ENCODE data around the gene LAMA2.
A peak's percentile ranks its signal among the peaks of the same experiment; 100 is the strongest.

The LAMA2 gene

GRCh38 chr6:128882991-128883611, at the start of gene LAMA2:
TSS of gene LAMA2 (plus strand) at chr6:128883138. CDS start at chr6:128883246, 108 bp downstream.
- DNase-seq (ENCODE audit: low spot score): no peak

DNA sequence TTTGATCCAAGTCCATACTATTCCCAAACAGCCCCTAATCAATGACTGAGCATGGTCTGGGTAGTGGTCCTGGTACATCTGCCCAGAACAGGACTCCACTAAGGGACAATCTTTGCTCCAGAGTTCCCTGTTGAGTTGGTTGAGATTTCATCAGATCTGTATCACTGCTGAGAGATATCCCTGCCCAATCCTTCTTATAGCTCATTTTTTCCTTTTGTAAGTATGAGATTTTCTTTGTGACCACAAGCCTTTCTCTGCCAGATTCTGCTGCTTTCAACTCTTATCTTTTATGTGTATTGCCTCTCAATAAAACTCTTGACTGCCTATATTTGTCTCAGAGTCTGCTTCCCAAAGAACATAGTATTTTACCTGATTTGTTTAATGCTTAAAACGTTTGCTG, 46.2 kb upstream of the LAMA2 start:
- no peak for DNase-seq (ENCODE audit: low spot score)

DNA sequence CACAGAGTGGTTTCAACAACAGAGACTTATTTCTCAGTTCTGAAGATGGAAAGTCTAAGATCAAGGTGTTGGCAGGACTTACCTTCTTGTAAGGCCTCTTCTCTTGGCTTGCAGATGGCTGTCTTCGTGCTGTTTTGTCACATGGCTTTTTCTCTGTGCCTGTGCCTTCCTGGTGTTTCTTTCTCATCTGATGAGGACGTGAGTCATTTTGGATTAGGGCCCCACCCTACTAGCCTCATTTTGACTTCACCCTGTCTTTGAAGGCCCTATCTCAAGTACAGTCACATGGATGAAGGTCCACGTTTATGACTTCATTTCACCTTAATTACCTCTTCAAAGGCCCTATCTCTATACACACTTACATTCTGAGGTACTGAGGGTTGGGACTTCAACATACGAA, 41.4 kb upstream of the LAMA2 start:
- no peak for DNase-seq (ENCODE audit: low spot score)

DNA sequence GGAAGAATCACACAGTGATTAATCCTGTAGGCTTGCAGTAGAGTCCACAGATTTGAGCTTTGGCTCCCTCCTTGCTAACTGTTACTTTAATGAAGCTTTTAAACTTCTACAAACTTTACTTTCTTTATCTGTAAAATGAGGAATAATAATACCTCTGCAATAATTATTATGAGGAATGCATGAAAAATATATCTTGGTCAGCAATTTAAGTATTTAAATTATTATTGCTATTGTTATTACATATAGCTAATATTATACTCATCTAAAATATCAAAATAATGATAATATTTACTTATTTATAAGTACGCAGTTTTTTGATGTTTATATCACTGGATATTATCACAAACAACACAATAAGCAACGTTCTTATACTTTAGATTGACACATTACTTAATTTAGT, 38.3 kb upstream of the LAMA2 start:
- no peak for DNase-seq (ENCODE audit: low spot score)

DNA sequence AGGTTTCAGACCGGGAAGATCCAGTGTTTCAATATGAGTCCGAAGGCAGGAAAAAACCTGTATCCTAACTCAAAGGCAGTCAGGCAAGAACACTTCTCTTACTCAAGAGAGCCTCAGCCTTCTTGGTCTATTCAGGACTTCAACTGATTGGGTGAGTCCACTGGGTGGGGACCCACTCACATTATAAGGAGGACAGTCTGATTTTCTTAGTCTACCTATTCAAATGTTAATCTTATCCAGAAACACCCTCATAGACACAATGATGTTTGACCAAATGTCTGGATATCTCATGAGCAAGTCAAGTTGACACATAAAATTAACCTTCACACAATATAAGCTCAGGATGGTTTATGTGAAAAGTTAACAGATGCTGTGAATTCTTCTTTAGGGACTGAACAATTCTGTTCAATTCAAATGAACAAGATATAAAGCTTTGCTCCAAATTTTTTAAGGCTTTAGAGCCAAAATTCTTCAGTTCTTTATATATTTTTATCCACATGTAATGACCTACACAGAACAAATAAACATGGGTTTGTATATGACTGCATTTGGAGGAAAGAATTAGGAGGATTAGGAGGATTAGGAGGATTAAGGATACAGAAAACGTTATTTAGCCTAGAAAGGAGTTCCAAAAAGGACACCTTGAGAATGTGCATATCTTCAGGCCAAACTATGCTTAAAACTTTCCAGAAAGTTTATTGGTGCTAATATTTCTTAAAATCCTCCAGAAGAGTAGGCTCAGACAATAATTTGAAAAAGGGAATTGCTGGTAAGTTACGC, 35.3 kb upstream of the LAMA2 start:
- DNase-seq (ENCODE audit: low spot score): no peak

DNA sequence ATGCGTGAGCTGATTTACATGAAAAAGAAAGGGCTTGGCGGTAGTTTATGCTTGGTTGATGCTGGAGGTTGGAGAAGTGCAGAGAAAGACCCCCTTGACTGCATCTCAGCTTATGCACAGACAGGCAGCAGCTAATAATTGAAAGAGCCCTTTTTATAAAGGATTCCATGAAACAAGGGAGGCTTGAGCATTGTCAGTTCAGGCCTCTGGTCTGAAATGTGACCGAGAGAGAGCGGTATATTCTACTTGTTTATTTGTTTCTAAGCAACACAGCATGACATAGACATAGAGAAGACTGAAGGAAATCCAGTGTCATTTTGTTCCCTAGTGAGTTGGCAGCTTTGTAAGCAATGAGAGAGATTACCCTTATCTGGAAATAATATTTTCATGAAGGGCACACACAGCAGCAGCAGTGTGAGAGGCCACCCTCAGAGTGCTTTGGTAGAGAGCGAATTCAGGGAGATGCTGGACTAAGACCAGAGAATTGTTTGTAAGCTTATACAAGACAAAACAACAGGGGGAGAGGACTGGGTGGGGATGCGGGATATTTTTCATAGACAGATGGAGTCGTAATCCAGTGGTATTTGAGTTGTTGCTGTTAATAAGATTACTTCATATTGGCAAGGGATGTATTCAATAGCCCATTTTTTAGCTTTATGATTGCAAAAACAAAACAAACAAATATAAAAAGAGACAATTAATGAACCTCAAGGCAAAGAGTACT, 34.6 kb upstream of the LAMA2 start:
- peak; percentile 52 for DNase-seq (ENCODE audit: low spot score)

DNA sequence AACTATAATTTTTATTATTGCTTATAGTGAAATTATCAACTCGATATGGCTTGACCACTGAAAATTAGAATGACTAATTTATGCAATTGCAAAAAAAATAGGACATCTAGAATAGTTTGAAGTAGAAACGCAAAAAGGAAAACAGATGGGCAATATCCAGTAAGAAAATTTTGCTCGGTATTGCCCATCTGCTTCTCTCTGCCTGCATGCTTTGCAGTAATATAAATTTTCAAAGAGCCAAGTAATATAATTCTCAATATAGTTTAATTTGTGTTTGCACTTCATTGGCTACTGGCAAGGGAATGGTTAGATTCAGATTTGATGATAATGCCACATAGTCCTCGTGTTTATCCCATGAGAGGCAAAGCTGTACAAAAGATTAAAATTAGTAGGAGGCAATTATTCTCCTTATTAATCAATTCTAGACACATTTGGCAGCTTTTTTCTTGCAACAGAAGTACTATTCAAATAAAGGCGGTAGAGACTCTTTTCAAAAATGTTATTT, 27.3 kb upstream of the LAMA2 start:
- DNase-seq (ENCODE audit: low spot score): no peak

- no peak for DNase-seq (ENCODE audit: low spot score)
These were observed 25.1 kb upstream of the LAMA2 start for GRCh38 chr6:128857806-128858205.

GRCh38 chr6:128860782-128861181, 22.2 kb upstream of the LAMA2 start:
- no peak for DNase-seq (ENCODE audit: low spot score)

GRCh38 chr6:128863983-128864382, 19.0 kb upstream of the LAMA2 start:
- no peak for DNase-seq (ENCODE audit: low spot score)

- DNase-seq (ENCODE audit: low spot score): peak; percentile 20
These were observed 12.2 kb upstream of the LAMA2 start for GRCh38 chr6:128870746-128871145.

- no peak for DNase-seq (ENCODE audit: low spot score)
These were observed 8.1 kb upstream of the LAMA2 start for GRCh38 chr6:128874863-128875262.

DNA sequence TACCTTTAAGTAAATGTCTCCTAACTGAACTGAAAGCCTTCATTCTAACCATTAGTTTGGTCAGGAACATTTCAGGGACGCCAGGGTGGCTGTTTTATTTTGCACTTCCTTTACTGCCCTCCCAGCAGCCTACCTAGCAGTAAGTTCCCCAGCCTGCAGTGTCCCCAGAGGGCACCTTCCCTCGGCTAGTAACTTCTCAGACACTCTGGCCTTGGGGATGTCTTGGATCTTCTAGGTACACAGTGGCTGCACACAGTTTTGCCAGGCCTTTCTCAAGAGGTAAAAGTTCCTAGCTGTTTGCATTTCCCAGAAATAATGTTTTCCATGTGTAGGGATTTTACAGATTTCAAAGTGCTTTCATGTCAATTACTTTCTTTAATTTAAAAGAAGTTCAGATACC, 378 bp upstream of the LAMA2 start:
- no peak for DNase-seq (ENCODE audit: low spot score)

DNA sequence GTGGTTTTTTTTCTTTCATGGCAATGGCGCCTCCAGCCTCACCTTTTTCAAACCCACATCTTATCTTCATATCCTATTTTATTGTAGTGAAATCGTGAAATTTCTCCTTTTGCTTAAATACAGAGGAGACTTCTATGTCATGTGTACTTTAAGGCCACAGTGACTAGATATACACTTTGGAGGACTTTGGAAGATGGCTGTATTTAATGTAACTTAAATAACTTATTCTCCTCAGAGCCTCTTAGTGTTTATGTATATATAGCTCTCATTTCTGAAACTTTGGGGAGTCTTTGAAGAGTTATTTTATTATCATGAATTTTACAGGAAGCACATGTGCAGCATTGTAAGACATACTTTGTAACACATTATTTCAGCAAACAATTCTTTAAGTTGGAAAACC, 968 bp downstream of the LAMA2 start:
- no peak for DNase-seq (ENCODE audit: low spot score)

DNA sequence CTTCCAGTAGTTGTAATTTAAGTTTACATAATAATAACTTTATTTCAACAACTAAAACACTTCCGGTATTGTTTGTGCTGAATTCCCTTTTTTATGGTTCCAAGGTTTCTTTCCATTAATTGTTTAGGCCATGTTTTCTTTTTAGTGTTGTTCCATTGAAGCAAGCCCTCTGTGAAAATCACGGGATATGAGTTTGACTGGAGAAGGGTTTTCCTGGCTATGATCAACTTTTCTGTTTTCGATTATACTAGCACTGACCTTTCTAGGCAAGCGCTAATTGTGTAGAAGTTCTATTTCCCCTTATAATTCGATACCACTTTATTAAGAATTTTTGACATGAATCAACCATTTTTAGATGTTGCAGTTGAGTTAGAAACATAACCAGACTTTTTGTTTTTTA, 2.4 kb downstream of the LAMA2 start:
- no peak for DNase-seq (ENCODE audit: low spot score)

DNA sequence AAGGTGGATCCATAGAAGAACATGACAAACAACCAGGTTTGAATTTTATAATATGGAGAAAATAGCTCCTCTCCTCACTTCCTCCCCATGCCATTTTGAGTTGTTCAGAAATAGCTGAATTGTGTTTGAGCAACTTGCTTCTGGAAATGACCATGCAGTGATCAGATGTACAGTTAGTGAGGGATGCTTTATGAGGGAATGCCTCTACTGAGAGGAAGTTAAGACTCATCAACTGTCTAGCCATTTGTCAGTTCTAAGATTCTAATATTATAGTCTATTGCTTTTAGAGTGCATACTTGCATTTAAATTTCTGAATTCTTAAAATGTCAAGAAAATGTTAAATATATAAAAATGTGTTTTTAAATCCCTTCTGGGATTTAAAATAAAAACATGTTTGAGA, 3.8 kb downstream of the LAMA2 start:
- no peak for DNase-seq (ENCODE audit: low spot score)

GRCh38 chr6:128888444-128889175, 5.7 kb downstream of the LAMA2 start:
- no peak for DNase-seq (ENCODE audit: low spot score)

DNA sequence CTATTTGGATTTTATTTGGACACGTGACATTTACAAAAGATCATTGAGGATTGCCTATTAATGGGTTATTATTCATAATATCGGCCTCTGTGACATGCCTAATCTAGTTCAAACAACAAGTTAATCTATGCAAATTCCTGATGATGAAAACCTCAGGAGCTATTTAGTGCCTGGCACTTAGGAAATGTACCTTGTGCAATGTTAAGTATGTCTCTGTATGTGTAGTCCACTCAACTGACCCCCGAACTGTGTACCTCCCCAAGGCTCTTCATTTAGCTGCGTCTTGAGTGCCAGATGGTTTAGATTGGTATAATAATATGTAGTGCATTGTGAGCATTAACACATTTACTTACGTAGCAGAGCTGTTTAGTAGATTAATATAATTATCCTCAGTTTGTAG, 6.9 kb downstream of the LAMA2 start:
- no peak for DNase-seq (ENCODE audit: low spot score)

DNA sequence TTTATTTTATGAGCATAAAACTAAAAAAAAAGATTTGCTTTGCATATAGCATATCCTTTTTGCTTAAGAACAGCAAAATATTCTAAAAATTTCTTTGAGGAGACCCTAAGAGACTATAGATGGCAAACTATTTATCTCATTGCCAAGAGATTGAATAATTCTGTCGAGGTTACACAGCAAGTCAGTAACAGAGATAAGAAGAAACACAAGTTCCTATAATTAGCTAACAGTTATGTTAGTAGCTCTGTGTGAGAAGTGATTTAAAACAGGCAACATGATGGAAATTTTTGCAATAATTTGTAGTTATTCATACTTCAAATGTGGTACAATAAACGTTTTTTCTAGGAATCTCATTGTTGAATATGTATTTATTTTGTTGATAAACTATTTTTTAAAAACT, 9.1 kb downstream of the LAMA2 start:
- no peak for DNase-seq (ENCODE audit: low spot score)

GRCh38 chr6:128899341-128900050, 16.6 kb downstream of the LAMA2 start:
- no peak for DNase-seq (ENCODE audit: low spot score)

GRCh38 chr6:128903715-128904114, 20.8 kb downstream of the LAMA2 start:
- DNase-seq (ENCODE audit: low spot score): no peak

- no peak for DNase-seq (ENCODE audit: low spot score)
These were observed 31.1 kb downstream of the LAMA2 start for GRCh38 chr6:128914051-128914450.
